ENCODE results near the gene RBMS1.

- TF ChIP-seq CTCF (IDR thresholded peaks at IDR 0.05) (no peak), POLR2A (IDR thresholded peaks at IDR 0.05) (no peak)
These were observed 72.9 kb downstream of the RBMS1 start for GRCh38 chr2:160420711-160421110.

All from vagina (tissue), 2 donors.